Endodermal cell (in vitro differentiated cells): ENCODE results near the gene CNTN1. TPM values are rescaled to one million over a fixed set of nuclear protein-coding genes. Genes with fewer than 3 reads are reported as not detected.

Experiments used
- DNase-seq: peaks from one replicate; pipeline ENCODE4 v3.0.0-alpha.2; 2017
- H3K27ac ChIP-seq: 2 replicates; pipeline ENCODE4 v1.5.1; 2013; ENCODE audit warnings: mild to moderate bottlenecking, low read depth, low read length, moderate library complexity
- H3K27me3 ChIP-seq: 2 replicates; pipeline ENCODE4 v1.6.1; 2013; ENCODE audit warnings: mild to moderate bottlenecking, low read length, moderate library complexity; ENCODE audit not compliant: insufficient read depth, control insufficient read depth, poor library complexity, severe bottlenecking
- H3K36me3 ChIP-seq: 2 replicates; pipeline ENCODE4 v1.7.0; 2013; ENCODE audit warnings: mild to moderate bottlenecking, low read length, moderate library complexity; ENCODE audit not compliant: control insufficient read depth, insufficient read depth
- H3K4me1 ChIP-seq: one replicate; pipeline ENCODE4 v1.7.0; 2013; ENCODE audit warnings: low read length; ENCODE audit not compliant: control insufficient read depth, insufficient read depth
- H3K4me3 ChIP-seq: 2 replicates; pipeline ENCODE4 v1.5.1; 2013; ENCODE audit warnings: mild to moderate bottlenecking, low read length, moderate library complexity
- H3K9ac ChIP-seq: 2 replicates; pipeline ENCODE4 v1.6.1; 2013; ENCODE audit warnings: mild to moderate bottlenecking, low read length, moderate library complexity; ENCODE audit not compliant: poor library complexity, severe bottlenecking; ENCODE audit errors: extremely low read depth
- H3K9me3 ChIP-seq: 2 replicates; pipeline ENCODE4 v1.6.1; 2013; ENCODE audit warnings: mild to moderate bottlenecking, low read length, moderate library complexity; ENCODE audit not compliant: control insufficient read depth
- H3K27ac Mint-ChIP-seq: 2 replicates; pipeline ENCODE4 v1.8.0; 2020; ENCODE audit warnings: mixed read lengths
- H3K27me3 Mint-ChIP-seq: 2 replicates; pipeline ENCODE4 v1.8.0; 2021; ENCODE audit warnings: mild to moderate bottlenecking, mixed read lengths; ENCODE audit not compliant: insufficient read depth
- H3K36me3 Mint-ChIP-seq: 2 replicates; pipeline ENCODE4 v1.8.0; 2020; ENCODE audit warnings: low read depth, mixed read lengths
- H3K4me1 Mint-ChIP-seq: 2 replicates; pipeline ENCODE4 v1.8.0; 2020; ENCODE audit warnings: mixed read lengths
- H3K4me3 Mint-ChIP-seq: 2 replicates; pipeline ENCODE4 v1.8.0; 2020; ENCODE audit warnings: mild to moderate bottlenecking, moderate library complexity, mixed read lengths
- H3K9me3 Mint-ChIP-seq: 2 replicates; pipeline ENCODE4 v1.8.0; 2020; ENCODE audit warnings: mild to moderate bottlenecking, mixed read lengths
- CTCF ChIP-seq: fragments of 200-600 bp; sonication (generic); conservative IDR thresholded peaks from 2 replicates; pipeline ENCODE4 v1.5.0; 2021; ENCODE audit warnings: antibody characterized with exemption, mild to moderate bottlenecking
- WGBS, 2 experiments: methylation state at CpG; one replicate each; pipeline versions ENCODE4 v1.1.5 to v1.1.7; 2013; ENCODE audit warnings: missing lambda C conversion rate in 2 of 2, mixed read lengths in 1 of 2; ENCODE audit not compliant: insufficient coverage in 1 of 2, insufficient read length in 1 of 2; 5-methylcytosine and 5-hydroxymethylcytosine counted together
- total RNA-seq, 2 donors: library from RNA; stranded (reverse); fragmentation: NEBNext Ultra II Directional in 1 of 2; extraction: Animal tissue kit (Norgen Biotek cat#: 25700) in 1 of 2; gene quantifications; 2 replicates in 1 of 2; 3 replicates in 1 of 2; pipeline ENCODE4 v1.2.1, GENCODE V29; 2021

CNTN1 gene
- total RNA-seq, 2 donors from 2014 or later, result 8.4 to 8.6 TPM

GRCh38 chr12:41045509-41045908, 353.3 kb downstream of the CNTN1 start:
- H3K36me3 ChIP-seq, result no peaks in the 10 kb centered on the region
- no peak overlapping the region for H3K27ac Mint-ChIP-seq
- no peak for TF ChIP-seq CTCF
- H3K4me3 Mint-ChIP-seq, result no peak overlapping the region
- no peaks in the 10 kb centered on the region for H3K36me3 Mint-ChIP-seq
- DNase-seq, result no peak
- H3K4me3 ChIP-seq, result no peak overlapping the region
- 88 to 100% methylated on average over 1 of the region's 1 CpG for WGBS, 2 experiments
- H3K4me1 Mint-ChIP-seq, result no peaks in the 10 kb centered on the region
- no peaks in the 10 kb centered on the region for H3K9me3 ChIP-seq
- no peaks in the 10 kb centered on the region for H3K4me1 ChIP-seq
- no peak overlapping the region for H3K27ac ChIP-seq
- H3K9me3 Mint-ChIP-seq, result peaks cover 1% of the 10 kb centered on the region
- H3K27me3 ChIP-seq, result no peaks in the 10 kb centered on the region
- H3K27me3 Mint-ChIP-seq, result no peaks in the 10 kb centered on the region
- H3K9ac ChIP-seq, result no peak overlapping the region

- no peak overlapping the region for H3K4me3 Mint-ChIP-seq
- Histone ChIP-seq H3K27ac (no peak overlapping the region), H3K9ac (no peak overlapping the region), H3K27me3 (no peaks in the 10 kb centered on the region), H3K4me3 (no peak overlapping the region), H3K36me3 (no peaks in the 10 kb centered on the region), H3K4me1 (no peaks in the 10 kb centered on the region), H3K9me3 (no peaks in the 10 kb centered on the region)
- H3K27me3 Mint-ChIP-seq, result no peaks in the 10 kb centered on the region
- DNase-seq, result no peak
- no peak for TF ChIP-seq CTCF
- no peaks in the 10 kb centered on the region for H3K36me3 Mint-ChIP-seq
- H3K27ac Mint-ChIP-seq, result no peak overlapping the region
- no peaks in the 10 kb centered on the region for H3K9me3 Mint-ChIP-seq
- 80 to 100% methylated on average over 1 to 2 of the region's 2 CpGs for WGBS, 2 experiments
- H3K4me1 Mint-ChIP-seq, result no peaks in the 10 kb centered on the region
These were observed 356.8 kb downstream of the CNTN1 start for GRCh38 chr12:41049033-41049432.

- Mint-ChIP-seq H3K27ac (no peak overlapping the region), H3K27me3 (no peaks in the 10 kb centered on the region), H3K4me3 (no peak overlapping the region), H3K36me3 (no peaks in the 10 kb centered on the region), H3K9me3 (no peaks in the 10 kb centered on the region), H3K4me1 (no peaks in the 10 kb centered on the region)
- DNase-seq, result no peak
- Histone ChIP-seq H3K9me3 (no peaks in the 10 kb centered on the region), H3K27me3 (no peaks in the 10 kb centered on the region), H3K4me1 (no peaks in the 10 kb centered on the region), H3K9ac (no peak overlapping the region), H3K4me3 (no peak overlapping the region), H3K36me3 (no peaks in the 10 kb centered on the region), H3K27ac (no peak overlapping the region)
- 67 to 87% methylated on average over 1 to 2 of the region's 2 CpGs for WGBS, 2 experiments
- no peak for TF ChIP-seq CTCF
These were observed 359.7 kb downstream of the CNTN1 start for GRCh38 chr12:41051954-41052353.
